NCI-H526 treated with DMSO at 0.1 percent for 48 hours (cell line): ENCODE data around the gene GFOD1.
"Not testable (repeated sequence)": the region's sequence is repeated elsewhere in the genome, so short reads cannot be mapped to it uniquely, and the experiment has no call there.

Source experiments
- DNase-seq: peaks from one replicate; lab custom pipeline; 2025; lab: John Stamatoyannopoulos, UW

The GFOD1 gene

GRCh38 chr6:13463941-13464340, 23.5 kb downstream of the GFOD1 start:
- no peak for DNase-seq

- no peak for DNase-seq
Observed at GRCh38 chr6:13463328-13463717, 24.1 kb downstream of the GFOD1 start.

DNA sequence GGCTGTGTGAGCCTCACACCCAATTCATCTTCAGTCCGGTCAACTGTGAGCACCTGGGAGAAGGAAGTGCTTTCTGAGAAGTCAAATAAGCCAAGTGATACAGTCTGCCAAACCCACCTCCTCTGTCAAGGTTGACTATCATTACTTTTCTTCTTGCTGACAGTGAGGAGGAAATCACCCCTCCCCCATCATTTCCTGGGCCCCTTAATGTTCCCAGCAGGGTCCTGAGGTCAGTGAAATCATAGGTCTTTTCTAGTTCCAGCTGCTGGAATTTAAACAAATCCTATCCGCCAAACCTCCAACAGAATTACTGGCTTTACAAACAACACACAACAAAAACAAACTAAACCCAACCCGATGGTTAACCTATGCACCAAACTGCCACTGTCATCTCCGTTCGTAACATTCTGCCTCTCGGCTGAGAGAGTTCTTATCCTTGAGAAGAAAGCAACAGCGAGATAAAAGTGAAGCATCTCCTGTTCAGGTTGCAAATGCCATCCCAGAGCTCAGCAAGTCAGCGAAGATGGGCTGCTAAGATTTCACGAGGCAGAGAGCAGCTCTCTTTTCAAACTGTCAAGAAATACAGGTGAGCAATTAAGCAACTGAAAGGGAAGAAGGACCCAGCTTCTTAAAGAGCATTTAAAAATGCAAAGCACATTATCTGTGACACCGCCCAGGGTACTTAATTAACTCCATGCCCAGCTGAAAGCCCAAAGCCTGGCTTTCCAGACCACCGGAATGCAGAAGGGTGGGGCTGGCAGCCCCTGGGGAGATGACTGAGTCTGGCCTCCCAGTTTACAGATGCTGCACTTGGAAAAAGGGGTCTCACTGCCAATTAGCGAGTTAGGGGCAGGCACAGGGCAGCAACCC, 24.7 kb downstream of the GFOD1 start:
- peak; percentile 30 for DNase-seq

- DNase-seq: no peak
Observed at GRCh38 chr6:13461805-13462204, 25.6 kb downstream of the GFOD1 start.

DNA sequence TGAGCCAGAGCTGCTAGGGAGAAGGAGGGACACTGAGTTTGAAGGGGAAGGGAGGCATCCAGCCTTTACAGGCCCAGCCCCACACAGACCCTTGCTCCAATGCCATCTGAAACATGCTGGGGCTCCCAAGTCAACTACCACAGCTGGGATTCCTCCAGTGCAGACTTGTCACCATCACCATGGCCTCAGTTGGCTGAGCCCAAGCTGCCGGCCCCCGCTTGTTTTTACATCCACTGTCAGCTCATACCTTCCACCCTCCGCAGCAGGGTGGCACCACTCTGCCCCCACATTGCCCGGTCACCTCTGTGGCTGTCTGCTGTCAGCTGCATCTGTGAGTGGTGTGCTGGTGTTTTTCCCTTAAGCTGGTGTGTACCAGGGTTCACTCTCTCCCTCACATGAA, 26.1 kb downstream of the GFOD1 start:
- DNase-seq: no peak

GRCh38 chr6:13460289-13460688, 27.1 kb downstream of the GFOD1 start:
- DNase-seq: not testable (repeated sequence)

- DNase-seq: no peak
Observed at GRCh38 chr6:13457577-13457976, 29.8 kb downstream of the GFOD1 start.

GRCh38 chr6:13455552-13455966, 31.8 kb downstream of the GFOD1 start:
- no peak for DNase-seq

DNA sequence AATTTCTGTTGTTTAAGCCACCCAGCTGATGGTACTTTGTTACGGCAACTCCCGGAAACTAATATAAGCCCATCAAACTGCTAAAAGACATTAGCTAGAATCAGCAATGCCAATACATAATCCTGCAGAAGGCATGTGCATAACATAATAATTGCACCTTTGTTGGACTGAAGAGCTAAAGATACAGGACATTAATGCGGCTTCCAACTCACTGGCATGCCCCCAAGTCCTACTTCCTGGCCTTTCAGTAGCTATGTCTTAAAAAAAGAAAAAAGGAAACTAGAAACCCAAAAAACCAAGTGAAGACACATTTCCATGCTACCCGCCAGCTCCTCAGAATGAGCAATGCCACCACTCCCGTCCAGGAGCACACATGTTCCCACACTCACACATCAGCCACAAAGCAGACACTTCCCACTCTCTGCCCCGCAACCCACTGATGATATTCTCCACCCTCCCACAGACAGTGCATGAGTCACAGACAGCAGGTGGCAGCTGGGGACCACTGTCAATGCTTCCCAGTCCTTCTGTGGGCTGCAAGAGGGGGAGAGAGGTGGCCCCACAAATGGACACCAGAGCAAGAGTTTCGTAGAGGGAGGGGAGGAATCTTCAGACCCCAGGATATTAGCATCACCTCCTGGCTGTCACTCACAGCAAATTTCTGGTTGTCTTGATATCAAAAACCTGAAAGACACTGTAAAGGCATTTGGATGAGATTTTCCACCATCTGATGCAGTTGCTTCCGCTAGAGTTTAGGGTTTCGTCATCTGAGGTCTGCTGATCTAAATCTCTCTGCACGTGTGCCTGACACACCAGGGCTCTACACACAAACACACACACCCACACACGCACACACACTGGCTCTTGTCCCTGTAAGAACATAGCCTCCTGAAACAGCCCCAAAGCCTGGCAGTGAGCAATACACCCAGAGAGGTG, 32.8 kb downstream of the GFOD1 start:
- no peak for DNase-seq

GRCh38 chr6:13453771-13454251, 33.6 kb downstream of the GFOD1 start:
- DNase-seq: no peak

DNA sequence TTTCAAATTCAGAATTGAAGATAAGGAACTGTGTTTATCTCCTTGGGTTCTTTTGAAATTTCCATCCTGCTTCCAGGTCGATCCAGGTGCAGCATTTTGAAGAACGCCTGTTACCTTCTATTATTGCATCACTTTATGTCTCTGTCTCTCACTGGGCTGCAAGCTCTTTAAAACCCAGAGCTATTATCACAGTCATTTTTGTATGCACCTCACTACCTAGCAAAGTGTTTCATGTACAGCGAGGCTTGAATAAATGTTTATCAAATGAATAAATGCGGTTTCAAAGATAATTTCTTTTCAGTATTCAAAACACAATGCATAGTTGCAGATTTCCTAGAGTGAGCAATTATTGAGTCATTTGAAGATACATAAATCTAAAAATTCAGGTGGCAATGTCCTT, 34.2 kb downstream of the GFOD1 start:
- no peak for DNase-seq

DNA sequence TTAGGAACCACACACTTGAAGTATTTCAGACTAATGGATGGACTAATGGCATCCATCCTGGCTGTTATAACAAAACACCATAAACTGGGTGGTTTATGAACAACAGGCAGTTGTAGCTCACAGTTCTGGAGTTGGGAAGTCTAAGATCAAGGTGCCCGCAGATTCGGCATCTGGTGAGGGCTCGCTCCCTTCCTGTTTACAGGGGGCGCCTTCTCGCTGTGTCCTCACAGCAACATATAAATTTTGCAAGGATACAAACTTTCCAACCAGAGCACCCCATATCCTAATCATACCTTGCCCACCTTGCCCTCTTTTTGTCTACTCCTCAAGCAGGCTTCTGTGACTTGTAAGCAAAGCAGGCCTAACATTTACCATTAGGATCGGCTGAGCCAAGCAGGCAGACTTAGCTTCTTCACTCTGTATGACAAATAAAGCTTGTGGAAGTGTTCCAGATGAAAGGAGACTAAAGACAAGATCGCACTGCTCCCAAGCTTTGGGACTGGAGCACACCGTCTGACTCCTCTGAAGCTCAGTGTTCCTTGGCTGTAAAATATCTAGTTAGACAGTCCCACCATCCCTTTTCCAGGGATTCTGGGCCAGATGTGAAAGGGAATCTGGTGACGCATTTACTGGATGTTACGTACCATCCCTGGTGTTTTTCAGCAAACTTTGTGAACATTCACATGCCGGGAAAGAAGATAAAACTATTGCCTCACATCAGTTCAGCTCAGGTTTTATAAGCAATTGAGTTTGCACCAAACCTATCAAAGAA, 34.9 kb downstream of the GFOD1 start:
- no peak for DNase-seq

- no peak for DNase-seq
Observed at GRCh38 chr6:13451181-13451895, 36.1 kb downstream of the GFOD1 start.

DNA sequence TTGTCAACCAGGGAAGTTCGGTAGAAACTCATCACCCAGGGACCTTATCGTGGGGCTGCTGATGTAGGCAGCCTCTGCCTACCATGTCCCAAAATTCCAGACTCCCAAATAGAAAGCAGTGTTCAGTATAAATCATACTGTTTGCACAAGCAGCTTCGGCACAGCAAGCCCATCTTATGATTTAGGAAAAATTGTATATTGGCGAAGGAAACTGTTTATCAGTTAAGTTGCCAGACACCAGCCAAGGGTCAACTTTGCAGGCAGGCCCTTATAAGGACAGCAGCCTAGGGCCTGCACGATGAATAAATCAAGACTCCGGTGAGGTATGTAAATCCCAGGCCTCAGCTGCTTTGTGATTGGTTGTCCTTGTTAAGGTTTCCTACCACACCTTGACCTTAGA, 36.8 kb downstream of the GFOD1 start:
- no peak for DNase-seq

DNA sequence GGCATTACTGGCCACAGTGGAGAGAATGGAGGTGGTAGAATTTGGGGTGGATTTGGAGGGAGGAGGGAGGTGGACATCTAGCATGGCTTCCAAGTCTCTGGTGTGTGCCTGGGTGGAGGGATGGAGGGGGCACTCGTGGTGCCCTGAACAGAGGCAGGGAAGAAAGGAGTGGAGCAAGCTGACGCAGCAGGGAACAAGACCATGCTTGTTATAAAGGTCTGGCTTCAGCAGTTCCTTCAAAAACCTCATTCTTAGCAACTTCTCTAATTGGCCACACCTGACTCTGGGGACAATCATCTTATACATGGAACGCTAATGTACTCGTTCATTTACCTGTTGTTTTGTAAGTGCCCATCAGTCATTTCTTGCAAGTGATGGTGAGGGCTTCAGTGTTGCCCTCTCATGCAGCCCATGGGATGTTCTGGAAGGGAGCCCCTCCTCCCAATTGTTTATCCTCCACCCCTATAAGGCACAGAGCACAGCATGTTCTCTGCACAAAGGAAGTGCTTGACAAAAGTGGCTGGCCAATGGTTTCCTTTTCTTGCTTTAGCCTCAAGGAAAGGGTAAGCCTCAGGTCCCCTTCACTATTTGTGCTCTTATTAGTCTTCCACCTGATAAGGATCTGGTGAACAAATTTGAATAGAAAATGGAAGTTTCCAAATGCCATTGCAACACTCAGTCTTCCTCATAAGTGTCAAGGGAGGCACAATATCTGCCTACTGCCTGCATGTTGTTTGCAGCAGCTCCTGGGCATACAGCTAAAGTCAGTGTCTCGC, 39.3 kb downstream of the GFOD1 start:
- no peak for DNase-seq

GRCh38 chr6:13446381-13446780, 41.0 kb downstream of the GFOD1 start:
- no peak for DNase-seq

DNA sequence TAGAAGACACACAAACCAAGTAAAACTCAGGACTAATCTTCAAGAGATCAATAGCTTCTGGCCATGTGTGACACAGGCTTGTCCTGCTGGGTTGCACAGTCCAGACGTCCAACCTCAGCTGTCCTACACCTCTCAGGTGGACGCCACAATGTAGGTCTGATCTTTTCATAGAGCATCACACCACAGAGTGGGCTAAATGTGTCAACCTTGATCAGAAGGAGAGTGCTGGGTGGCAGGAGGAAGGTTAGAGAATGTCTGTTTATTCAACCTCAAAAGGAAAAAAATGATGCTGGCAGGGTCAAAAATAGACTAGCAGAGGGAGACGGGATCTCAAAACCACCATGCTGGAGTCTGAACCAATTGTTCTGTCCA, 41.7 kb downstream of the GFOD1 start:
- no peak for DNase-seq

DNA sequence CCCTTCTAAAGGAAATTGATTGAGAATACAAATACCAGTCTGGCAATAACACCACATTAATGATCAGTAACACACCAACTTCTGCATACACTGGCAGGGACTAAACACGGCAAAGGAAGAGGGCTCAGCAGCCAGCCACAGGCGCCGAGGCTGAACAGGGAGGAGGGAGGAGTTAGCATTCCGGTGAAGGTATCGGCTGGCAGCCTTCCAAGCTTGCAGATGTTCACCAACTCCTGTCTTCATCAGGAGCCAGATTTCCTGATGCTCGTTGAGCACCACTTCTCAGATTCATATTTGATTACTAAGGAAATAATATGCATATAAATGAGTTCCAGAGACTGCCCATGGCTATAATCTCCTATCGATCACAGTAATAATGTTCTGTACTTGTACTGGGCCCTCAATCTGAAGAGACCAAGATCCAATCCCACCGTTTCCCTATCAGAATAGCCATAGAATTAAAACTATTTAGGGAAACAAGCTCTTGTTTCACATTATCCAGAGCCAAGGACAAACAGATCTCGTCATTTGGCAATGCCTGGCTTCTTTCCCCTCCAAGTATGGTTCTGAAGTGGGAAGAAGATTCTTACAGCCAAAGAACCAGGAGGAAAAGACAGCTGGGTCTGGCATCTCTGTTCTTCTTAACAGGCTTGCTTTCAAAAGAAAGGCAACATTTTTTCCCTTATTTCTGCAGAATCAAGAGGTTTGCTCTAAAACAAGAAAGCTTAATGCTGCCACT, 42.2 kb downstream of the GFOD1 start:
- DNase-seq: peak; percentile 79

- no peak for DNase-seq
Observed at GRCh38 chr6:13444604-13445003, 42.8 kb downstream of the GFOD1 start.

DNA sequence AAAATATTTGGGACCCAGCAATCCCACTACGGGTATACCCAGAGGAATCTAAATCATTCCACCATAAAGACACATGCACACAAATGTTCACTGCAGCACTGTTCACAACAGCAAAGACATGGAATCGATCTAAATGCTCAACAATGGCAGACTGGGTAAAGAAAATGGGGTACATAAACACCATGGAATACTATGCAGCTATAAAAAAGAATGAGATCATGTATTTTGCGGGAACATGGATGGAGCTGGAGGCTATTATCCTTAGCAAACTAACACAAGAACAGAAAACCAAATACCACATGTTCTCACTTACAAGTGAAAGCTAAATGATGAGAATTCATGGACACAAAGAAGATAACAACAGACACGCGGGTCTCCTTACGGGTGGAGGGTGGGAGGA, 43.4 kb downstream of the GFOD1 start:
- DNase-seq: not testable (repeated sequence)
